Chondrocyte (in vitro differentiated cells): ENCODE data around the gene KBTBD6. TPM values are rescaled to one million over a fixed set of nuclear protein-coding genes. Genes with fewer than 3 reads are reported as not detected.

ENCODE experiments used
- DNase-seq: peaks from one replicate; pipeline ENCODE4 v3.0.0; 2021; ENCODE audit warnings: mixed read lengths, low spot score
- H3K27ac Mint-ChIP-seq: one replicate; pipeline ENCODE4 v1.8.0; 2021; ENCODE audit warnings: mild to moderate bottlenecking, moderate library complexity, mixed read lengths; ENCODE audit not compliant: unreplicated experiment
- H3K27me3 Mint-ChIP-seq: 2 replicates; pipeline ENCODE4 v1.8.0; 2021; ENCODE audit warnings: low read depth, mixed read lengths
- H3K36me3 Mint-ChIP-seq: 2 replicates; pipeline ENCODE4 v1.8.0; 2021; ENCODE audit warnings: low read depth, mixed read lengths
- H3K4me1 Mint-ChIP-seq: 2 replicates; pipeline ENCODE4 v1.8.0; 2021; ENCODE audit warnings: low read depth, mild to moderate bottlenecking, mixed read lengths
- H3K4me3 Mint-ChIP-seq: one replicate; pipeline ENCODE4 v1.8.0; 2021; ENCODE audit warnings: mild to moderate bottlenecking, moderate library complexity, mixed read lengths; ENCODE audit not compliant: unreplicated experiment
- H3K9me3 Mint-ChIP-seq: 2 replicates; pipeline ENCODE4 v1.8.0; 2021; ENCODE audit warnings: low read depth, mixed read lengths
- microRNA-seq: library from miRNA; unstranded; fragments of <30 nt; microRNA quantifications from one replicate; pipeline ENCODE4 v1.2.0, GENCODE V29; 2020; ENCODE audit warnings: borderline number of aligned reads
- total RNA-seq: library from RNA; stranded (reverse); gene quantifications from 3 replicates; pipeline ENCODE4 v1.2.1, GENCODE V29; 2021
- TF ChIP-seq, protein P1 (sequence below): fragments of 200-600 bp; sonication (generic); IDR thresholded peaks from 2 replicates; pipeline ENCODE4 v1.5.0; 2021; ENCODE audit warnings: antibody characterized with exemption, mild to moderate bottlenecking, moderate library complexity

Gene KBTBD6
- total RNA-seq, 1 donor from 2014 or later, result 9.7 TPM

DNA sequence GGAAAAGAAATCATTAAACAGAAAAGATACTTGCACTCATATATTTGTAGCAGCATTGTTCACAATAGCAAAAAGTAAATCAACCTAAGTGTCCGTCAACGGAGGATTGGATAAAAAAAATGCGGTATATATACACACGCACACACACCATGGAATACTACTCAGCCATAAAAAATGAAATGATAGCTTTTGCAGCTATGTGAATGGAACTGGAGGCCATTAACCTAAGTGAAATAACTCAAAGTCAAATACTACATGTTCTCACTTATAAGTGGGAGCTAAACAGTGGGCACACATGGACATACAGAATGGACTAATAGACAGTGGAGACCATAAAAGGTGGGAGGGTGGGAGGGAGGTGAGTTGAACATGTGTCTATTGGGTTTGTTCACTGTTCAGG, 52.9 kb downstream of the KBTBD6 start:
- DNase-seq, result no peak
- Mint-ChIP-seq H3K27me3 (no peaks in the 10 kb centered on the region), H3K36me3 (peaks cover 37% of the 10 kb centered on the region), H3K4me3 (no peak overlapping the region), H3K9me3 (no peaks in the 10 kb centered on the region), H3K4me1 (no peaks in the 10 kb centered on the region), H3K27ac (no peak overlapping the region)
- TF ChIP-seq, protein P1, sequence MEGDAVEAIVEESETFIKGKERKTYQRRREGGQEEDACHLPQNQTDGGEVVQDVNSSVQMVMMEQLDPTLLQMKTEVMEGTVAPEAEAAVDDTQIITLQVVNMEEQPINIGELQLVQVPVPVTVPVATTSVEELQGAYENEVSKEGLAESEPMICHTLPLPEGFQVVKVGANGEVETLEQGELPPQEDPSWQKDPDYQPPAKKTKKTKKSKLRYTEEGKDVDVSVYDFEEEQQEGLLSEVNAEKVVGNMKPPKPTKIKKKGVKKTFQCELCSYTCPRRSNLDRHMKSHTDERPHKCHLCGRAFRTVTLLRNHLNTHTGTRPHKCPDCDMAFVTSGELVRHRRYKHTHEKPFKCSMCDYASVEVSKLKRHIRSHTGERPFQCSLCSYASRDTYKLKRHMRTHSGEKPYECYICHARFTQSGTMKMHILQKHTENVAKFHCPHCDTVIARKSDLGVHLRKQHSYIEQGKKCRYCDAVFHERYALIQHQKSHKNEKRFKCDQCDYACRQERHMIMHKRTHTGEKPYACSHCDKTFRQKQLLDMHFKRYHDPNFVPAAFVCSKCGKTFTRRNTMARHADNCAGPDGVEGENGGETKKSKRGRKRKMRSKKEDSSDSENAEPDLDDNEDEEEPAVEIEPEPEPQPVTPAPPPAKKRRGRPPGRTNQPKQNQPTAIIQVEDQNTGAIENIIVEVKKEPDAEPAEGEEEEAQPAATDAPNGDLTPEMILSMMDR, result no peak

Small RNA genes within 50 kb of the gene (microRNA-seq; reads per million reads assigned to microRNA genes)
- gene MIR3168, result not detected

Other genes with a start within 250 kb of the KBTBD6 start
- gene ELF1, start 113.5 kb downstream of the KBTBD6 start, total RNA-seq, result 45.7 to 46.7 TPM (median 45.8 TPM) in 3 replicates
- 5.1 to 5.8 TPM (median 5.3 TPM) in 3 replicates for gene WBP4, start 71.3 kb downstream of the KBTBD6 start, total RNA-seq
- gene KBTBD7, start 61.8 kb upstream of the KBTBD6 start, total RNA-seq, result 10.6 to 14.3 TPM (median 11.2 TPM) in 3 replicates
- 8.2 to 11.0 TPM (median 8.3 TPM) in 3 replicates for gene MTRF1, start 130.8 kb upstream of the KBTBD6 start, total RNA-seq
- 9.4 to 16.5 TPM (median 9.6 TPM) in 3 replicates for gene NAA16, start 178.5 kb upstream of the KBTBD6 start, total RNA-seq